ENCODE results near the gene CST9. TPM values are rescaled to one million over a fixed set of nuclear protein-coding genes. Genes with fewer than 3 reads are reported as not detected.
"Not testable (repeated sequence)": the region's sequence is repeated elsewhere in the genome, so short reads cannot be mapped to it uniquely, and the experiment has no call there.

The CST9 gene
- total RNA-seq, 4 donors from 2014 or later = not detected

DNA sequence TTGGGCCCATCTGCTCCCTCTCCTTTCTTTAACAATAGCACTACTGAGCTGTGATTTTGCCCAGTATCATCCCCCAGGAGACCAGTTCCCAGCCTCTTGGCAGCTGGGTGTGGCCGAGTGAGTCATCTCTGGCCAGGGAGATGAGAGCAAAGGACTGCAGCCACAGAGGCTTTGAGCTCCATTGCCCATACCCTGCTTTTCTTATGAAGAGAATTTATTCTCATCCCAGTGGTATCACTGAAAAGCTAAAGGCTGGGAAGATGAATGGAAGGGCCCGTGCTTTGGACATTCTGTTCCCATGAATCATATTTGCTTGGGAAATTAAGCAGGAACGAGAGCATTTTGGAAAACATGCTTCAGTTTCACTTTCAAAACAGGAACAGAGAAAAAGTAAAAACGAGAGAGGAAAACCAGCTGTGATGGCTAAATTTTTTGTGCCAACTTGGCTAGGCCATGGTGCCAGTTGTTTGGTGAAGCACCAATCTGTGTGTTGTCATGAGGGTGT is 17.2 kb upstream of the CST9 start:
- no peaks in the 10 kb centered on the region for H3K9me3 ChIP-seq
- no peaks in the 10 kb centered on the region for H3K27me3 ChIP-seq
- DNase-seq (peak; percentile 63 to 82), ATAC-seq (peak; percentile 84 to 86)
- peak in 1 of 2 donors; percentile 33 for TF ChIP-seq POLR2A (IDR thresholded peaks at IDR 0.05)
- TF ChIP-seq, protein P1, sequence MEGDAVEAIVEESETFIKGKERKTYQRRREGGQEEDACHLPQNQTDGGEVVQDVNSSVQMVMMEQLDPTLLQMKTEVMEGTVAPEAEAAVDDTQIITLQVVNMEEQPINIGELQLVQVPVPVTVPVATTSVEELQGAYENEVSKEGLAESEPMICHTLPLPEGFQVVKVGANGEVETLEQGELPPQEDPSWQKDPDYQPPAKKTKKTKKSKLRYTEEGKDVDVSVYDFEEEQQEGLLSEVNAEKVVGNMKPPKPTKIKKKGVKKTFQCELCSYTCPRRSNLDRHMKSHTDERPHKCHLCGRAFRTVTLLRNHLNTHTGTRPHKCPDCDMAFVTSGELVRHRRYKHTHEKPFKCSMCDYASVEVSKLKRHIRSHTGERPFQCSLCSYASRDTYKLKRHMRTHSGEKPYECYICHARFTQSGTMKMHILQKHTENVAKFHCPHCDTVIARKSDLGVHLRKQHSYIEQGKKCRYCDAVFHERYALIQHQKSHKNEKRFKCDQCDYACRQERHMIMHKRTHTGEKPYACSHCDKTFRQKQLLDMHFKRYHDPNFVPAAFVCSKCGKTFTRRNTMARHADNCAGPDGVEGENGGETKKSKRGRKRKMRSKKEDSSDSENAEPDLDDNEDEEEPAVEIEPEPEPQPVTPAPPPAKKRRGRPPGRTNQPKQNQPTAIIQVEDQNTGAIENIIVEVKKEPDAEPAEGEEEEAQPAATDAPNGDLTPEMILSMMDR (IDR thresholded peaks at IDR 0.05 in 4 of 5, conservative IDR thresholded peaks at IDR 0.05 in 1 of 5) = no peak
- peaks cover 14 to 24% of the 10 kb centered on the region in 2 donors for H3K4me1 ChIP-seq
- H3K27ac ChIP-seq = peak overlapping the region; percentile 74 to 81 (median 76)
- intact Hi-C loops (cut with DNase I; ENCODE audit: low total_unique reads) (no loop called here), in situ Hi-C loops (cut with MboI; ENCODE audit: low sequenced_read_pairs in 4 of 4) (loop anchor here in 1 of 4 donors (25.0 kb wide), 1 partner anchor 211 kb away; the partner anchor contains the start of gene NAPB)
- H3K4me3 ChIP-seq = peak overlapping the region; percentile 5 to 36 (median 14)
- H3K36me3 ChIP-seq = no peaks in the 10 kb centered on the region

DNA sequence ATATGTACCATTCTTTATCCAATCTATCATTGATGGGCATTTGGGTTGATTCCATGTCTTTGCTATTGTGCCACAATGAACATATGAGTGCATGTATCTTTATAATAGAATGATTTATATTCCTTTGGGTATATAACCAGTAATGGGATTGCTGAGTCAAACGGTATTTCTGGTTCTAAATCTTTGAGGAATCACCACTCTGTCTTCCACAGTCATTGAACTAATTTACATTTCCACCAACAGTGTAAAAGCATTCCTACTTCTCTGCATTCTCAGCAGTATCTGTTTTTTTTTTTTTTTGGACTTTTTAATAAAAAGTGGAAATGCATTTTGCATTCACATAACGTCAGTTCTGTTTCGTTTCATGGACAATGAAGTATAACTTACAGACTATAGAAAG is 16.7 kb upstream of the CST9 start:
- intact Hi-C loops (cut with DNase I; ENCODE audit: low total_unique reads); H3K27me3 ChIP-seq: not testable (repeated sequence)
- in situ Hi-C loops (cut with MboI; ENCODE audit: low sequenced_read_pairs in 4 of 4) = loop anchor here in 1 of 4 donors (25.0 kb wide), 1 partner anchor 210 kb away; the partner anchor contains the start of gene NAPB

DNA sequence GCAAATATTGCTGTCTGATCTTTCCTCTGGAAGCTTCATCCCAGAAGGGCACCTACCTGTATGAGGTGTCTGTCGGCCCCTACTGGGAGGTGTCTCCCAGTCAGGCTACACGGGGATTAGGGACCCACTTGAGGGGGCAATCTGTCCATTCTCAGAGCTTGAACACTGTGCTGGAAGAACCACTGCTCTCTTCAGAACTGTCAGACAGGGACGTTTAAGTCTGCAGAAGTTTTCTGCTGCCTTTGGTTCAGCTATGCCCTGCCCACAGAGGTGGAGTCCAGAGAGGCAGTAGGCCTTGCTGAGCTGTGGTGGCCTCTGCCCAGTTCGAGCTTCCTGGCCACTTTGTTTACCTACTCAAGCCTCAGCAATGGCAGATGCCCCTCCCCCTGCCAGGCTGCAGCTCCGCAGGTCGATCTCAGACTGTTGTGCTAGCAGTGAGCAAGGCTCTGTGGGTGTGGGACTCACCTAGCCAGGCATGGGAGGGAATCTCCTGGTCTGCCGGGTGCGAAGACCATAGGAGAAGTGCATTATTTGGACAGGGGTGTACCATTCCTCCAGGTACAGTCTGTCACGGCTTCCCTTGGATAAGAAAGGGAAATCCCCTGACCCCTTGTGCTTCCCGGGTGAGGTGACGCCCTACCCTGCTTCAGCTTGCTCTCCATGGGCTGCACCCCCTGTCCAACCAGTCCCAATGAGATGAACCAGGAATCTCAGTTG is 15.1 kb upstream of the CST9 start:
- H3K27me3 ChIP-seq; H3K27ac ChIP-seq; intact Hi-C loops (cut with DNase I; ENCODE audit: low total_unique reads); H3K4me3 ChIP-seq; H3K9me3 ChIP-seq; DNase-seq; H3K36me3 ChIP-seq; ATAC-seq: not testable (repeated sequence)
- peaks cover 7 to 10% of the 10 kb centered on the region in 2 donors for H3K4me1 ChIP-seq
- in situ Hi-C loops (cut with MboI; ENCODE audit: low sequenced_read_pairs in 4 of 4) = loop anchor here in 1 of 4 donors (25.0 kb wide), 1 partner anchor 209 kb away; the partner anchor contains the start of gene NAPB

More for the DNA sequence above, 16.7 kb upstream of the CST9 start:
- DNase-seq, H3K9me3 ChIP-seq, H3K36me3 ChIP-seq, ATAC-seq: not testable (repeated sequence)
- Histone ChIP-seq H3K27ac (peak overlapping the region; percentile 74 to 81 (median 76)), H3K4me1 (peaks cover 14 to 19% of the 10 kb centered on the region in 2 donors), H3K4me3 (peak overlapping the region in 3 of 4 donors; percentile 5 to 36 (median 15))

DNA sequence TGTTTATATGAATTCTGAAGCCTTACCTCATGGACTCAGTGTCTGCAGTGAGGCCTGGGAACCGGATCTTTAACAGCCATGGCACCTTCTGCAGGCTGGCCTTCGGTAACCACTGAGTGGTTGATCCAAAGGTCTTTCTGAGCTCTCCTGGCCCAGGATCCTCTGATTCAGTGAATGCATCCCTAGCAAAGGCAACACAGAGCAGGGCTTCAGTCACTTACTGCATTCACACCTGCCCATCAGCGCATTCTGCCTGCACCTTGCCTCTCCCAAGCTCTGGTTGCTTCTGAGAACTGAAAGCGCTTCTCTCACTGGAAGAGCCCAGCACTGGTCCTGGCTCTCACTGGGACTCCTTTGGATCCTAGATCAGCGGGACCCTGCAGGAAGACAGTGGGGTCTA is 8.4 kb upstream of the CST9 start:
- H3K4me1 ChIP-seq = peaks cover 0 to 8% of the 10 kb centered on the region in 2 donors
- H3K27me3 ChIP-seq = no peaks in the 10 kb centered on the region
- DNase-seq (no peak), ATAC-seq (no peak)
- H3K4me3 ChIP-seq = no peak overlapping the region
- H3K36me3 ChIP-seq = no peaks in the 10 kb centered on the region
- H3K27ac ChIP-seq = peak overlapping the region in 3 of 4 donors; percentile 27 to 54 (median 52)
- H3K9me3 ChIP-seq = no peaks in the 10 kb centered on the region
- in situ Hi-C loops (cut with MboI; ENCODE audit: low sequenced_read_pairs in 4 of 4) (loop anchor here in 2 of 4 donors (10.0 to 25.0 kb wide), 2 partner anchors 169 to 202 kb away; partner anchors contain the start of gene NAPB (in 1 of the 2)), intact Hi-C loops (cut with DNase I; ENCODE audit: low total_unique reads) (no loop called here)
- TF ChIP-seq, protein P1 (IDR thresholded peaks at IDR 0.05 in 4 of 5, conservative IDR thresholded peaks at IDR 0.05 in 1 of 5) = no peak

DNA sequence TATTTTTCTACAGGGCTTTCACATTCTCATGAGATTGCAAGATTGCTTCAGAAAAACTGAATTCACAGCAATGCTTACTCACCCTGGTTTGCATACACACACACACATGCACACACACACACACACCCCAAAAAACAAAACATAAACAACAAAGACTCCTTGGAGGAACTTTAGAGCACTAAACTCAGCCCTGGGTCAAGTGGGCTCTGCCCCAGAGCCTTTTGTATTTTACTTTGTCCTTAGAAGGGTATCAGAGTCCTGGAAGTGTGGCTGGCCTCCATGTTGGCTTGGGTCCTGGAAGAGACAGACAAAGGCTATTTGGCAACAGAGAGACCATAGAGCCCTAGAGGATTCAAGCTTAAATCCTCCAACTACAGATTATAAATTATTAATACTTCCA is 8.0 kb upstream of the CST9 start:
- no peaks in the 10 kb centered on the region for H3K9me3 ChIP-seq
- no peak overlapping the region for H3K4me3 ChIP-seq
- no peaks in the 10 kb centered on the region for H3K36me3 ChIP-seq
- peaks cover 0 to 8% of the 10 kb centered on the region in 2 donors for H3K4me1 ChIP-seq
- intact Hi-C loops (cut with DNase I; ENCODE audit: low total_unique reads) (no loop called here), in situ Hi-C loops (cut with MboI; ENCODE audit: low sequenced_read_pairs in 4 of 4) (loop anchor here in 2 of 4 donors (10.0 to 25.0 kb wide), 2 partner anchors 169 to 201 kb away; partner anchors contain the start of gene NAPB (in 1 of the 2))
- DNase-seq (peak in 1 of 2 donors; percentile 19), ATAC-seq (peak; percentile 41 to 64)
- H3K27me3 ChIP-seq = no peaks in the 10 kb centered on the region
- peak overlapping the region; percentile 20 to 54 (median 40) for H3K27ac ChIP-seq
- TF ChIP-seq POLR2A (IDR thresholded peaks at IDR 0.05) = no peak
- TF ChIP-seq, protein P1 (IDR thresholded peaks at IDR 0.05 in 4 of 5, conservative IDR thresholded peaks at IDR 0.05 in 1 of 5) = no peak

Data from gastrocnemius medialis (tissue), 4 donors.